Astrocyte (in vitro differentiated cells and primary cell): ENCODE measurements around the gene PACRG. TPM values are rescaled to one million over a fixed set of nuclear protein-coding genes. Genes with fewer than 3 reads are reported as not detected.

Experiments used
- DNase-seq: peaks from one replicate; pipeline ENCODE4 v3.0.0-alpha.2; 2010; ENCODE audit warnings: low read depth
- FAIRE-seq: peaks from 2 replicates; lab custom pipeline; 2011; peaks lifted over from hg19 to GRCh38; lab: Jason Lieb, UNC
- H2AFZ ChIP-seq: 2 replicates; pipeline ENCODE4 v1.6.0; 2012; ENCODE audit warnings: low read depth, low read length, inconsistent platforms
- H3K27ac ChIP-seq: 2 replicates; pipeline ENCODE4 v1.5.1; 2011; ENCODE audit warnings: low read depth, low read length, inconsistent platforms
- H3K27me3 ChIP-seq: 2 replicates; pipeline ENCODE4 v1.6.0; 2011; ENCODE audit warnings: low read length, inconsistent platforms; ENCODE audit not compliant: insufficient read depth
- H3K36me3 ChIP-seq: 2 replicates; pipeline ENCODE4 v1.5.1; 2011; ENCODE audit warnings: low read length, inconsistent platforms; ENCODE audit not compliant: insufficient read depth
- H3K4me1 ChIP-seq: 2 replicates; pipeline ENCODE4 v1.5.1; 2011; ENCODE audit warnings: low read length, inconsistent platforms; ENCODE audit not compliant: insufficient read depth
- H3K4me2 ChIP-seq: 2 replicates; pipeline ENCODE4 v1.6.0; 2012; ENCODE audit warnings: low read length, inconsistent platforms
- H3K4me3 ChIP-seq: 2 replicates; pipeline ENCODE4 v1.5.1; 2011; ENCODE audit warnings: low read depth, mild to moderate bottlenecking, low read length, inconsistent platforms; ENCODE audit not compliant: insufficient read depth
- H3K79me2 ChIP-seq: 2 replicates; pipeline ENCODE4 v1.6.0; 2012; ENCODE audit warnings: mild to moderate bottlenecking, low read length, inconsistent platforms; ENCODE audit not compliant: insufficient read depth
- H3K9ac ChIP-seq: 2 replicates; pipeline ENCODE4 v1.6.0; 2012; ENCODE audit warnings: mild to moderate bottlenecking, low read length, inconsistent platforms
- H3K9me3 ChIP-seq: 2 replicates; pipeline ENCODE4 v1.5.1; 2012; ENCODE audit warnings: low read depth, mild to moderate bottlenecking, low read length, inconsistent platforms; ENCODE audit not compliant: insufficient read depth
- H4K20me1 ChIP-seq: 2 replicates; pipeline ENCODE4 v1.6.0; 2012; ENCODE audit warnings: low read length, inconsistent platforms; ENCODE audit not compliant: insufficient read depth
- H3K27ac Mint-ChIP-seq: one replicate; pipeline ENCODE4 v1.8.0; 2021; ENCODE audit warnings: mild to moderate bottlenecking, mixed read lengths; ENCODE audit not compliant: unreplicated experiment
- H3K27me3 Mint-ChIP-seq: one replicate; pipeline ENCODE4 v1.8.0; 2021; ENCODE audit warnings: low read depth, mixed read lengths; ENCODE audit not compliant: unreplicated experiment
- H3K36me3 Mint-ChIP-seq: one replicate; pipeline ENCODE4 v1.8.0; 2021; ENCODE audit warnings: low read depth, mixed read lengths; ENCODE audit not compliant: unreplicated experiment
- H3K4me1 Mint-ChIP-seq: one replicate; pipeline ENCODE4 v1.8.0; 2021; ENCODE audit warnings: low read depth, mixed read lengths; ENCODE audit not compliant: unreplicated experiment
- H3K4me3 Mint-ChIP-seq: one replicate; pipeline ENCODE4 v1.8.0; 2021; ENCODE audit warnings: mild to moderate bottlenecking, moderate library complexity, mixed read lengths; ENCODE audit not compliant: unreplicated experiment
- H3K9me3 Mint-ChIP-seq: one replicate; pipeline ENCODE4 v1.8.0; 2021; ENCODE audit warnings: mild to moderate bottlenecking, mixed read lengths; ENCODE audit not compliant: unreplicated experiment
- CTCF ChIP-seq: IDR thresholded peaks from 2 replicates; pipeline ENCODE4 v1.5.1; 2011; ENCODE audit warnings: low read depth, mild to moderate bottlenecking, inconsistent platforms, low read length, moderate library complexity; ENCODE audit not compliant: insufficient read depth
- EZH2 ChIP-seq: IDR thresholded peaks from 2 replicates; pipeline ENCODE4 v1.6.1; 2012; ENCODE audit warnings: mild to moderate bottlenecking, low read length, inconsistent platforms; ENCODE audit not compliant: insufficient read depth
- total RNA-seq: library from RNA; stranded (reverse); gene quantifications from 2 replicates; pipeline ENCODE4 v1.2.1, GENCODE V29; 2021

The PACRG gene
- total RNA-seq, 1 donor from 2014 or later: not detected

DNA sequence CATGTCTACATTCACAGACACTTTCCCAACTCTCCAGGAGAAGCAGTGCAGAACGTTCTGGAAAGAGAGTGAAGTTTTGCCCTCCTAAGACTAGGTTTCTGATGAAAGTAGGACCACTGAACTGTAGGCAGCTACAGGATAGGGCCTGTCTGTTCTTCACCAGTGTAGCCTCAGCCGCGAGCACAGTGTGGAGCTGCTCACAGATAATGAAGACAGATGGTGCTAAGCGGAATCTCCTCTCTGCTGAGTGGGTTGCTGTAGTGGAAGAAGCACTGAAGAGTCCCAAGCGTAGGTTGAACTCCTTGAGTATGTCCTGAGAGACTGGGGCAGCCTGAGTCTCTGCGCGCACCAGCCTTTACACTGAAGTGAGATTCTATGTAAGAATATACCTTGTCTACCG lies 170.2 kb downstream of the PACRG start:
- no peak for DNase-seq
- Mint-ChIP-seq H3K36me3 (no peaks in the 10 kb centered on the region), H3K4me3 (no peak overlapping the region), H3K4me1 (no peaks in the 10 kb centered on the region), H3K9me3 (no peaks in the 10 kb centered on the region), H3K27me3 (peaks cover 15% of the 10 kb centered on the region), H3K27ac (no peak overlapping the region)
- Histone ChIP-seq H3K4me1 (no peaks in the 10 kb centered on the region), H3K36me3 (no peaks in the 10 kb centered on the region), H3K9ac (no peak overlapping the region), H3K27me3 (no peaks in the 10 kb centered on the region), H3K4me2 (no peak overlapping the region), H3K4me3 (no peak overlapping the region), H4K20me1 (no peaks in the 10 kb centered on the region), H3K79me2 (no peaks in the 10 kb centered on the region), H3K9me3 (no peaks in the 10 kb centered on the region), H3K27ac (no peak overlapping the region), H2AFZ (no peak overlapping the region)
- FAIRE-seq: no peak
- no peak for TF ChIP-seq CTCF
- TF ChIP-seq EZH2: no peak

DNA sequence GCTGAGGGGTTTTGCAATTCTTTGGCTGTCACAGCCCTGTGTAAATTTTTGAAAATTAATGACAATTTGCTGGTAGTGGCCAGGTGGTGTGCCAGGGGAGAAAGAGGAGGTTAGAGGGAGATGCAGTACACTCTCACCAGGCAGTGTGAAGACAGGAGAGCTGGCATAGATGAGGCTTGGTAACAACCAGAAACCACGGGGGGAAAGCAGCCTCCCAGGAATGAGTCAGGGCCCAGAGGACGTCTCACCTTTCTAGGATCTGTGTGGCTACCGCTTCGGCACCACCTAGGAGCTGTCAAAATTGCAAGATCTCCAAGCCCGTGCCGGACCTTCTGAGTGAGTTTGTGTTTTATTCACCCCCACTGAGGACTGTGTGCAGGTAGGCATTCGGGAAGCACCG lies 171.4 kb downstream of the PACRG start:
- DNase-seq (peak; percentile 2), FAIRE-seq (no peak)
- H3K27ac ChIP-seq: no peak overlapping the region
- H3K9me3 ChIP-seq: no peaks in the 10 kb centered on the region
- peaks cover 15% of the 10 kb centered on the region for H3K27me3 Mint-ChIP-seq
- TF ChIP-seq EZH2 (no peak), CTCF (no peak)
- H3K27me3 ChIP-seq: no peaks in the 10 kb centered on the region
- no peak overlapping the region for H3K4me3 Mint-ChIP-seq
- no peak overlapping the region for H3K4me2 ChIP-seq
- no peaks in the 10 kb centered on the region for H3K4me1 ChIP-seq
- H3K4me3 ChIP-seq: no peak overlapping the region
- no peak overlapping the region for H3K9ac ChIP-seq
- no peak overlapping the region for H2AFZ ChIP-seq
- H3K4me1 Mint-ChIP-seq: no peaks in the 10 kb centered on the region
- no peak overlapping the region for H3K27ac Mint-ChIP-seq
- H3K79me2 ChIP-seq: no peaks in the 10 kb centered on the region
- H4K20me1 ChIP-seq: no peaks in the 10 kb centered on the region
- H3K36me3 Mint-ChIP-seq: no peaks in the 10 kb centered on the region
- H3K9me3 Mint-ChIP-seq: no peaks in the 10 kb centered on the region
- H3K36me3 ChIP-seq: no peaks in the 10 kb centered on the region

DNA sequence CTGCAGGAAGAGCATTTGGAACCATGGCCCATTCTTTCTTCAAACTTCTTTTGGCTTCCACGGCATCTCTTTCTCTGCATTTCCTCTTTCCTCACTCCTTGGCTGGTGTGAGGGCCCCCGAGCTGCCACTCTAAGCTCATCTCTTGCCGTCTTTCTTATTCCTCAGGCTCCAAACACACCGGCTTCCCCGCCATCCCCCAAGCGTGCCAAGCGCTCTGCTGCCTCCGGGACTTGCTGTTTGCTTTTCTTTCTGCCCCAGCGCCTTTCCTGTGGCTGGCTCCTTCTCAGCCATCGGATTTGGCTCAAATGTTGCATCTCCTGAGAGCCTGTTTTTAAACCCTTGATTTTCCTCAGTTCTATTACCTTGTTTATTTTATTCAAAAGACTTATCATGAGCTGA lies 172.7 kb downstream of the PACRG start:
- FAIRE-seq: no peak
- H3K27me3 Mint-ChIP-seq: peaks cover 15% of the 10 kb centered on the region
- no peaks in the 10 kb centered on the region for H3K4me1 Mint-ChIP-seq

More for the DNA sequence above, 172.7 kb downstream of the PACRG start:
- Histone ChIP-seq H3K9ac (no peak overlapping the region), H3K9me3 (no peaks in the 10 kb centered on the region), H3K27ac (no peak overlapping the region), H3K4me1 (no peaks in the 10 kb centered on the region), H3K36me3 (no peaks in the 10 kb centered on the region), H3K4me2 (no peak overlapping the region), H4K20me1 (no peaks in the 10 kb centered on the region), H3K27me3 (no peaks in the 10 kb centered on the region), H3K79me2 (no peaks in the 10 kb centered on the region), H2AFZ (no peak overlapping the region), H3K4me3 (no peak overlapping the region)
- no peaks in the 10 kb centered on the region for H3K9me3 Mint-ChIP-seq
- no peak for DNase-seq
- no peak overlapping the region for H3K27ac Mint-ChIP-seq
- H3K4me3 Mint-ChIP-seq: no peak overlapping the region
- no peaks in the 10 kb centered on the region for H3K36me3 Mint-ChIP-seq
- no peak for TF ChIP-seq CTCF
- TF ChIP-seq EZH2: no peak
